Fibroblast of the conjunctiva (primary cell): ENCODE results near the gene PIEZO2.
"Not testable (repeated sequence)": the region's sequence is repeated elsewhere in the genome, so short reads cannot be mapped to it uniquely, and the experiment has no call there.

ENCODE experiments used
- DNase-seq: peaks from one replicate; pipeline ENCODE4 v3.0.0-alpha.2; 2010; ENCODE audit warnings: low read depth

The PIEZO2 gene

DNA sequence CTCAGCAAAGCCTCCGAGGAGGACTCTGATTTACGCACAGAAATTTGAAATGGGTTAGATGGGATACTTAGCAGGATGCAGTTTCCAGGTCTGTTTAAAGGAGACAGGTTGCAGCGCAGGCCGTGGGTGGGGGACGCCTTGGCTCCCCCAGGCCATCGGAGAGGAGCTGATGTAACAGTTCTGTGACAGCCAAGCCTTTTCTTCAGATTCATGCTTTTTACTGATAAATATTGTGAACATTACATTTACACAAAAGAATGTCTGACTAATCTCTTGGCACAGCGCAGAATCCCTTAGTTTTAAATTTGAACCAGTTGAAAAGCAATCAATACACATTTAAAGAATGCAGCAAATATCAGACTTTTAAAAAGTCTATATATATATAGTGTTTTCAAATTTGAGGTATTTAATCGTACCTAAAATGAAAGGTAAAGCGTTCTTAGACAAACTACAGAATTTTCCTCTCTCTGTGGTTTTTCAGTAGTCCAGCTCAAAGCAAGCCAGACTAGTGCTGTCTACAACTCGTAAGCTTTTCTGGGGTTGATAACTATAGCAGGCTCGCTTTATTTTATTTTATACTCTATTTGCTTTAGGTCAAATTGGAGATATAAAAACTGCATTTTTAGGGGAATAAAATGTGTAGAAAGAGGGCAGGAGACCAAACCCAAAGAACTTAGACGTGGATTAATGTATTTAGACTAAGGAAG is 221.9 kb downstream of the PIEZO2 start:
- DNase-seq, result peak; percentile 61

DNA sequence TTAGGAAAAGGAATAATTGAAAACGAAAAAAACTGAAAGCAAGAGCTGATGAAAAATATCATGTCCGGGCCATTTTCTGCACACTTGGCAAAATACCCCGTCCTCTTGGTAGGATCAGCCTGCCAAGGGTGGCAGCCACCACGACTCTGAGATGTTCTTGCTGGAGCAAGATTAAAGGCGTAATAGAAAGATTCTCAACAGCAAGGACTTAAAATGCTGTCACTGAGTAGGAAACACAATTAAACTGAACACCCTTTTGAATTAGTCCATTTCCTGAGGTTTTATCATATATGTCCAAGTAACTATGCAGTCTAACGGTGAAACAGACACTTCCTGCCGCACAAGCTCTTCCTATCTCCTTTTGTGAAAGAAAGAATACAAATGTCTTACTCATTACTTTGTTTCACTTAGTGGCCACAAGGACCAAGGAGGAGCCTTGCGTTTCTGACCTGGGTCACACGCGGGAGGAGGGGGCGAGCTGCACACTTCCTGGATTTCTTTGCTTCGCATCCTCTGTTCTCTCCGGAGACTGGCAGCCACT is 222.7 kb downstream of the PIEZO2 start:
- DNase-seq, result peak; percentile 22

DNA sequence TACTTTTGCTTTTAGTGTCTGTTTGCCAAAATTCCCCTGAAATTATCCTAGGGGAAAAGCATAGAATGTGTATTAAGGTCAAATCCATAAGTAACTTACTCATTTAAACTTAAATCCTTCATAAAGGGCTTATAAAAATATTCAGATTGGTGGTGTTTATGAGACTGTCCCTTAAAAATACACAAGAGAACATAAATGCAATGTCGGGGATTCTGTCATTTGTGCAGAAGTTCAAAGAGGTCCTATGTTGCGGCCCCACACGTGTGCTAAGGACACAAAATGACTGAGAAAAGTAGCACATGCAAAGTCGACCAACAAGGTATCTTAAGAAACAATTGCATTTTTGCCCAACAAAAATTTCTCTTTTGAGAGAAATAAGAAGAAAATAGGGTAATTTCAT is 225.1 kb downstream of the PIEZO2 start:
- no peak for DNase-seq

DNA sequence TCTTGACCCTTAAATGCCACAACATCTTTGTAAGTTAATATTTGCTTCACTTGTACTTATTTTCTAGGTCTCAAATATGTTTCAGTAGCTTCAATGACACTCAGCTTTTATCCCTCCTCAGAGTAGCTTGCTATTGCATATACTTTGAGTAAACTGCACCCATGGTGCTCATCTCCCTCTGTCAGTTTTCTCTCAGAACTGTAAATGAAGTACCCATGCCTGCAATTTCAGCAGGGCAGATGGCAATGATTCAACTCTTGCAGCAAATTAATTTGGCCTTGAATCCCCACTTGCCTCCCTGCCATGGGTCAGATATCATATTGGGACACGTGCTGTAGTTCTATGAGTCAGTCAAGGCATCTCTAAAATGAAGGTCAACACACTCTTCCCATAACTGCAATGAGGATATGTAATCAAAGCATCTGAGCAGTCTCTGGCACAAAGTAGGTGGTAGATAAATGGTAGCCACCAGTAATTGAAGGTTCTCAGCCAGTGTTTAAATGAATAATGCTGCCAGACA is 225.8 kb downstream of the PIEZO2 start:
- DNase-seq, result no peak

DNA sequence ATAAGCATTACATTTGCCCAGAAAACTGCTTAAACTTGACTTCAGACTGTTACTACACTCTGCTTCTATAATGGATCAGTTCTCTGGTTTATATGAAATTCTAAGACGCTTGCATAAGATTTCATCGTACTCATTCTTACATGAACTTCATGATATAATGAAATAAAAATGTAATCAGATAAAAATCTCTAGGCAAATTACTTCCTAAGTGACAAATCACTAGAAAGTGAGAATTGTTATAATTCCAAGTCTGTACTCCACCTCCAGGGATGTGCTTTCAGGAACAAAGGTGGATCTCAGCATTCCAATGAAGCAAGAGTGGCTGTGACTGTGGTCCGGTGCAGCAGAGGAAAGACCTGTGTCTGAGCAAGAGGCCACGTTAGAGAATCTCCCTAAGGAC is 226.2 kb downstream of the PIEZO2 start:
- DNase-seq, result no peak

DNA sequence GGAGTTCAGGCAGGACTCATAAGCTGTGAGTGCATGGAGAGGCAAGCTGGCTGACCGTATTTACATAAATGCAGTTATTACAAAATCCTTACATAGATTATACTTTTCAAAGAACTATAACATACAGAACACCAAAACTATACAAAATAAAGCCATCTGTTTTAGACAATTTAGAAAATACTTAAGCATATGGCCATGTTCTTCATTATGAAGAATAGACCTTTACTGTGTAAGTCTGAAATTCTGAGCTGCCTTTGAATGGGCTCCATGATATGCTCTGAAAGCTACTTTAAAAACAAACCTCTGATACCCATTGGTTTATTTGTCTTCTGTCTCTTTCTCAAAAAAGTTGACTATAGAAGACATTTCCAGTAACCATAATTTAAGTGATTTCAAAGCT is 226.7 kb downstream of the PIEZO2 start:
- DNase-seq, result not testable (repeated sequence)

DNA sequence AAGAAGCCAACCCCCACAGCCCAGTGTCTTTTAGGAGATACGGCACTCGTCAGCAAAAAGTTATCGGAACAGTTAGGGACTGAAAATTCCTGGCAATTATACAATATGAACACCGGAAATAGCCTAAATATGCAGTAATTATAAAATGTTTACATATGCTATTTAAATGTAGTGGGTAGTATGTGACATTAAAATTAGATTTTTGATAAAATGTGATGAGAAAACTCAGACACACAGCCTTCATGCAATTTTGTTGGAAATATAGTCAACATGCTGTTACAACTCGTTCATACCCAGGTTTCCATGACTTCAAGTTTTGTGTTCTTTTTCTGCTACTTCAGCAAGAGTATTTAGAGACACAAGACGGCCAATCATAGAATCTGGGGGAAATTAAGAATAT is 229.1 kb downstream of the PIEZO2 start:
- not testable (repeated sequence) for DNase-seq

DNA sequence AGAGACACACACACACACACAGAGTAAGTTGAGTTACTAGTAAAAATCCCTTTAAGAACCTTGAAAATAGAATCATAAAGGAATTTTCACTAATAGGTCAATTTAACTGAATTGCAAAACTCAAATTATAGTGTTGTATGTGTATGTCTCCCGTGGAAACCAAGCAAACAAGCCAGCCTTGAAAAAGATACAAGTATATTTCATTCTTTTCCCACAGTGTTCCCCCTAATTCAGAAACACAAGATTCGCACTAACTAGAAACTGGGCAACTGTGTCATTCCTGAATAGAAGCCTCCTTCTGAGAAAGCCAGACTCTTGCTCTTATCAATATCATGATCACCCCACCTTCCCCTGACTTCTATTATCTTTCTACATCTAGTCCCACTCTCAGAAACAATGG is 229.5 kb downstream of the PIEZO2 start:
- DNase-seq, result no peak

DNA sequence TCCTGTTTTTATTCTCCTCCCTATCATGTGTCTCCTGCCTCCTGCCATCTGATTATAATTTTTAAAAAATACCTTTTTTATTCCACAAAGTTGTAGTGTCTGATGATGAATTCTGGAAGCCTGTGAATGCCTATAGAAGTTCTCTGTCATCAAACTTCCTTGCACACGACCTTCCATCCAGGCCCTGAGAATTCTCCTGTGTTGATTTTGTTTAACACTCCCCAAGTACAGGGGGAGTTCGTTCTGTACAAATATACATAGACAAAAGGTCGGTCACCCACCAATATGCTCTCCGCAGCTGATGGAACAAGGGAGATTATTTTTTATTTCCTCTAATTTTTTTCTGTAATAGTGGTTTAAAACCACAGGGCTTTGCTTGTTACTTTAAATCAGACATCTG is 232.5 kb downstream of the PIEZO2 start:
- DNase-seq, result no peak

DNA sequence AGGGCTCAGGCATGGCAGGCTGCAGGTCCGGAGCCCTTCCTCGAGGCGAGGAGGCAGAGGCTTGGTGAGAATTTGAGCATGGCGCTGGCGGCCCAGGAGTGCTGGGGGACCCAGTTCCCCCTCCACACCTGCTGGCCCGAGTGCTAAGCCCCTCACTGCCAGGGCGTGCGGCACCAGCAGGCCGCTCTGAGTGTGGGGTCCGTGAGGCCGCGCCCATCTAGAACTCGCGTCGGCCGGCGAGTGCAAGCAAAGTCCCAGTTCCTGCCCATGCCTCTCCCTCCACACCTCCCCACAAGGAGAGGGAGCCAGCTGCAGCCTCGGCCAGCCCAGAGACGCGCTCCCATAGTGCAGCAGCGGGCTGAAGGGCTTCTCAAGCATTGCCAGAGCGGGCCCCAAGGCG is 233.0 kb downstream of the PIEZO2 start:
- no peak for DNase-seq

DNA sequence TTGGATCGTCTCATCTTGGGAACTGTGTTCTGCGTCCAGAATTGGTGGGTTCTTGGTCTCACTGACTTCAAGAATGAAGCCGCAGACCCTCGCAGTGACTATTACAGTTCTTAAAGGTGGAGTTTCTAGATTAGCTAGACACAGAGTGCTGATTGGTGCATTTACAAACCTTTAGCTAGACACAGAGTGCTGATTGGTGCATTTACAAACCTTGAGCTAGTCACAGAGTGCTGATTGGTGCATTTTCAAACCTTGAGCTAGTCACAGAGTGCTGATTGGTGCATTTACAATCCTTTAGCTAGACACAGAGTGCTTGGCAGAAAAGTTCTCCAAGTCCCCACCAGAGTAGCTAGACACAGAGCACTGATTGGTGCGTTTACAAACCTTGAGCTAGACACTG is 233.6 kb downstream of the PIEZO2 start:
- DNase-seq, result not testable (repeated sequence)

DNA sequence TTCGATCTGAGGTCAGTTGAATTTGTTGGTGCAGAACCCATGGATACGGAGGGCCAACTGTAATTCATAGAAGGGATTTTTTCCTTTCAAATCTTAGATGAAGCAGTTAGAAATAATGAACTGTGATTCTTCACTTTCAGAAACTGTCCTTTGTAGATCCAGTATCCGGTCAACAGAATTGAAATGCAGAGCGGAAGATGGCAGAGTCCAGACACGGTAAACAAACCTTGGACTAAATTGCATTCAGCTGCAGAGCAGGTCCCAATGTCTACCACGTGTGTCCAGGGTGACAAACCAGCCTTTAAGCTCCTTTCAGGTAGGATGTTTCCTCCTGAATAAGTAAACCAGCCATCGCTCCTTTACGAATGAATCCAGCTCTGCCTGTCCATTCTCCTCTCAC is 234.8 kb downstream of the PIEZO2 start:
- not testable (repeated sequence) for DNase-seq

DNA sequence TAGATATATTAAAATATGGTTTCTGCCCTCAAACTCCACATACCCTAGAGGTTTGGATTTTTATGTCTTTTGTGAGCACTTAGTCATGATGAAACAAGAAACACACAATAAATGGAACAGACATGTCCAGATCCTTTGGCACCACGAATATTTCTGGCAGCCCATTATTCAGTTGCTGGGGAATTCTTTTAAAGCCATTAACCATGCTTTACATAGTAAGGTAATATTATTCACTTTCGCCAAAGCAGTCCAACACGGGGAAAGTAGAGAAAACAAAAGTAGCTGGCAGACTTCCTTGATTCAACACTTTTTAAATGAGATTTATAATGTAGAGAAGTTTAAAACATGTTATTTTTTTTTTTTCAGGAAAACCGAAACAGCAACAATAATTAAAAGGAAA is 235.4 kb downstream of the PIEZO2 start:
- no peak for DNase-seq

DNA sequence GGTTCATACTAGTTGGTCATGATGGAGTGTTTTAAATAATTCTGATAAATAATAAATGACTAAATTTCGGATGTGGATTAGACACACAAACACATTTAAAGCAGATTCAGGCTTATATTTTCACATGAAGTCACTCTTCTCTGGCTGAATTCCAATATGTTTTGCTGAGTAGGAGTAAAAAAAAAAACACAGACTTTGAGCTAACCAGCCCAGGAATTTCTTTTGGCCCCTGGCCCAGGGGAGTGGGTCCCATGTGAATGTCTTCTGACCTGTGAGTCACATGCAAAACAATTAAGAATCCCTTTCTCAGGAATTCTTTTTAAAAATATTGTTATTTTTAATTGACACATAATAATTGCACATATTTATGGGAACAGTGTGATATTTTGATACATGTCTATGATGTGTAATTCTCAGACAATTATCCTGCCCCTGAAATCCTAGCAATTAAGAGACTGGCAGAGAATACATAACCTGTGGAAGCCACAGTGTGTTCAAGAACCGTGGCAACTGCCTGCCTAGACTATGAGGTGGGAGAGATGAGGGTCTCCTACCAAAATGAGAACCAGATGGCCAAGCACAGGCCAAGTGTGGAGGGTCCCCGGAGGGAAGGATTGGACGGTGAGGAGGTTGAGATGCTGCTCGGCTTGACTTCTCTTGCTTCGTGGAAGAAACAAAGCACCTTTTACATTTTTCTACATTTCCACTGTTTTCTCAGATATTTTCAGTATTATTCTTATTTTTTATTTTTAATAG is 236.4 kb downstream of the PIEZO2 start:
- DNase-seq, result peak; percentile 53

DNA sequence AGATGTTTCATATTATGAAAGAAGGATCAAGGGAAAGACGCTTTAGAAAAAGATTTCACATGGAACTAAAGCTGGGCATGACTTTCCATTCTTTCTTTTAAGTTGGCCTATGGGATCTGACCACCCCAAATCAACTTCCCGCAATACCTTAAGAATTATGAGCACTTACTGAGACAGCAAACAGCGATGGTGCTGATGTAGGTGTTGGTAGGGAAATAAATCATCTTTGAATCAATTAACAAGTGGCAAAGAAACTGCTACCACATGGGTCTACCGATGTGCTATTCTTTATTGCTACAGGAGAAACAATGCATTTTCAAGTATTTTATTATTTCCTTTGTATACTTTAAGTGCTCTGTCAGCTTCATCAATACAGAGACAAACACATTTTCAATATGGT is 239.6 kb downstream of the PIEZO2 start:
- DNase-seq, result no peak

DNA sequence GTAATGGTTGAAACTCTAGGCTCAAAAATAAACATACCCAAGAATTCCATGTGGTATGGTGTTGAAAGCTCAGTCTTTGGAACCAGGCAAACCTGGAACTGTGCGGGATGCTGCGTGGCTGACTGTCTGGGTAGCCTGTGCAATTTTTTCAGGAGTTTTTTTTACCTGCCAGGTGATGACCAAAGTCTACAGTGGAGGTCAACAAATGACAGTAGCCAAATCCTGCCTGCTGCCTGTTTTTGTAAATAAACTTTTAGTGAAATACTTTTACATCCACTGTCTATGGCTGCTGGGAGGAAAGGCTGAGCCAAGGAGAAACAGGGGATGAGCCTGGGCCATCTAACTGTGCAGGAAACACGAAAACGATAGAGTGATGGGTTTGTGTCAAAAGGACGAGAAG is 240.6 kb downstream of the PIEZO2 start:
- DNase-seq, result no peak

DNA sequence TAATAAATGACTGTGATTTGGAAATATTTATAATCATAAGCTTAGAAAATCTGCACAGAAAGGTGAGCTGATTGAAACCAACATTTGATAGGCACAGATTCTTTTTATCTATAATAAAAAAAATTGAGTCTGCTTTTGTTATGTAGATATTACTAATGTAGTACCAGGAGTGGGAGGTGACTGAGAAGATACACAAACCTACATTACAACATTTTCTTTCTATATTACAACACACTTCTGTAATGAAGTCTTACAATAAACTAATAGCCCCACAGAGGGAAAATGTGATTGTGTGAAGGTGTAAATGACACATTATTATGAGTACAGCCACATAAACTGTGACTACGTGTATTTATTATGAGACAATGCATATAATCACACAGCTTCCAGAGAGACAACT is 241.6 kb downstream of the PIEZO2 start:
- no peak for DNase-seq

DNA sequence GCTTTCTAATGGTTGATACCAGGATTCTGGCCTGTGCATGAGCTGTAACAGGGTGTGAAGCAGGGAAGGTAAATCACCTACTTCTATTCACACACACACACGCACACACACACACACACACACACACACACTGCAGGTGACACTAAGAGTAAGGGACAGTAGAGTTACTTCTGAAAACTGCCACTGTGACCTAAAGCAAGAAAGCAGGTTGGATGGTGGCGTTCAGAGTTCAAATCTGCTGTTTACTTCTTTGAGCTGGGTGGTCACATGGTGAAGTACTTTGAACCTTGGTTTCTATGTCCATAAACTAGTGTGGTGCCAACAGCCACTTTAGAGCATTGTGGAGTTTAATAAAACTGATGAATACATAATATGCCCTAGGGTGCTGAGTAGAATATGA is 248.0 kb downstream of the PIEZO2 start:
- DNase-seq, result no peak

DNA sequence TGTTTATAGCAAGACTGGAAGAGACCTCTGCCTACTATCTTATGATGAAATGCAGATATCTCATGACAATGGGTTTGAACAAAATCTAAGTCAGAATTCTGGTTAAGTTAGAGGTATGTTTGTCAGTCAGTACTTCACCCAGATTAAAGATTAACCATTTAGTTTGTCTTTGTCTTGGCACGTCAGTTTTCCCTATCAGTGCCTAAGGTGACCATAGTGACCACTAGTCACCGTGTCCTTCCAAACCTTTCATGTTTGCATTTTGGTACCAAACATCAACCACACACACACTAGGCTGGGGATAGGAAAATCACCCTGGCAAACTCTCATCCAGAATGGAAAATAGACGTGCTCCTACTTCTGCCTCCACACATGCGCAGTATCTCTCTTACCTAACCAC is 248.9 kb downstream of the PIEZO2 start:
- DNase-seq, result no peak

DNA sequence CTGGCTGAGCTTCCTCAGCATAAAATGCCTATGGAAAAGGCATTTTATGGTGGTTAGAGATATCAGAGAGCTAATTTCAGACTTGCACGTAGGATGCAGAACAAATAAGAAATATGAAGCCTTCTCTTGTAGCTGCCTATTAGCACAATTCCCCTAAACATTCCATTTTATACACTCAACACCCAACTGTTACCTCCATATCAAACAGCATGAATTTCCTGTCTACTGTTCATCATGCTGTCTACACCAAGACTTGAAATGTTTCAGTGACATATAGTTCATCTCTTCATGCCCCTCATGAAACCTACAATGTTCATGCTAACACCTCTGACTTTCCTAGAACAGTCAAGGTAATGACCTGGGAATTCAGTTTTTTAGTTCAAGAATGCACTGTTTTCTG is 249.9 kb downstream of the PIEZO2 start:
- DNase-seq, result no peak

DNA sequence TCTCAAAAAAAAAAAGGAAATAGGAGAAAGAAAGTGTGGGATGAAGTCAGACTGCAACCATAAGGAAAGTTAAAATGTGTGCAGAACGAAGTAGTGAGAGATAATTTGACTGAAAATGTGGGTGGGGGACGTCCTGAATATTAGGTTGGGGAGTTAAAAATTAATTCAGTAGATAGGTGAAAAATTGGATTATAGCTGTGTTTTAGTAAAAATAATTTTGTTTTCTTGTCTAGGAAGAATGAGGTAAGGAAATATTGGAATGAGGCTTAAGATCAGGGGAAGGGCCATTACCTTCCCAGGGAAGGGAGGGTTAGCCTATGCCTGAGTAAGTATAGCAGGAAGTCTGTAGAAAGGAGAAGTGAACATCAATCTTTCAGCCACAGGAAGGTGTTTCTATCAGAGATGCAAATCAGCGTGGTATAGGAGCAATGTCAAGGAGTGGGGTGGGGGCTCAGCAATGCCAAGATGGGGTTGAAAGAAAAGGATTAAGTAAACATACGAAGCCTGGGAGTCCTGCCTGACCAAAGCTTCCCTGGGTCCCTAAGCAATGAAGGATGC is 250.9 kb downstream of the PIEZO2 start:
- DNase-seq, result no peak

DNA sequence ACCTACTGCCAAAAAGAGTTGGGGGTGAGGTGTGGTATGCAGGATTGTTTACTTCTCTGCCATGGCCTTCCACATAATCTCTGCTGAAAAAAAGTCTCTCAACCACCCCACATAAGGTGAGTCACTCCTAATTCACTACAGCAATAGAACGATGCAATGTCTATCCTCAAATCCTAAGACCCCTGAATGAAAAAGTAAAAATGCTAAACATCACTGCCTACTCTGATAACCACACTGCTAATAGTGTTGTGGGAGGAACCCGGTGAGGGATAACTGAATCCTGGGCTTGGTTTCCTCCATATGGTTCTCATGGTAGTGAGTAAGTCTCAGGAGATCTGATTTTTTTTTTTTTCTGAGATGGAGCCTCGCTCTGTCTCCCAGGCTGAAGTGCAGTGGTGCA is 252.5 kb downstream of the PIEZO2 start:
- DNase-seq, result no peak

DNA sequence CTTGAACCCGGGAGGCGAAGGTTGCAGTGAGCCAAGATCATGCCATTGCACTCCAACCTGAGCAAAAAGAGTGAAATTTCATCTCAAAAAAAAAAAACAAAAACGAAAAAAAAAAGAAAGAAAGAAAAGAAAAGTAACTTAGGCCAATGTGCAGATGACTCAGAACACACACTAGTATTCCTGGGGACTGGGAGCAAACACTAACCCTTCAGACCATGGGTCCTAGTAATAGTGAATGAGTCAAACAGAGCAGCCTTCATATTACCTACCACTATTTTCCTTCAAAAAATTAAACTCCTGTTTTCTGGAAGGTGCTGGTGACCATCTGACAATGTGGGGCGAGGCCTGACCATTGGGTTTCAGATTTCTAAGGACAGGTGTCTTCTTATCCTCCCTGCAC is 253.4 kb downstream of the PIEZO2 start:
- DNase-seq, result no peak
